HL-60 (cell line): ENCODE measurements around the gene TRMT61A.

Experiments used
- CTCF ChIP-seq: IDR thresholded peaks from one replicate; pipeline ENCODE4 v1.5.1; 2011; ENCODE audit warnings: low read length, control low read depth, inconsistent platforms; ENCODE audit not compliant: insufficient read depth
- POLR2AphosphoS5 ChIP-seq: IDR thresholded peaks from 2 replicates; pipeline ENCODE4 v1.6.1; 2012; ENCODE audit warnings: low read depth
- REST ChIP-seq: IDR thresholded peaks from 2 replicates; pipeline ENCODE4 v1.6.1; 2012; ENCODE audit warnings: low read depth; ENCODE audit not compliant: insufficient replicate concordance
- SPI1 ChIP-seq: IDR thresholded peaks from 2 replicates; pipeline ENCODE4 v1.6.1; 2012; ENCODE audit warnings: low read depth, mild to moderate bottlenecking, borderline replicate concordance

- TF ChIP-seq REST (no peak), POLR2AphosphoS5 (no peak), CTCF (no peak), SPI1 (no peak)
Observed at GRCh38 chr14:103574104-103574503, 45.1 kb downstream of the TRMT61A start.
